ENCODE results near the gene PTPRN2. TPM values are rescaled to one million over a fixed set of nuclear protein-coding genes. Genes with fewer than 3 reads are reported as not detected.
A peak's percentile ranks its signal among the peaks of the same experiment; 100 is the strongest.

PTPRN2 gene
- total and polyA plus RNA-seq, 2 experiments from 2014 or later, result 0.28 TPM; not detected in 1

DNA sequence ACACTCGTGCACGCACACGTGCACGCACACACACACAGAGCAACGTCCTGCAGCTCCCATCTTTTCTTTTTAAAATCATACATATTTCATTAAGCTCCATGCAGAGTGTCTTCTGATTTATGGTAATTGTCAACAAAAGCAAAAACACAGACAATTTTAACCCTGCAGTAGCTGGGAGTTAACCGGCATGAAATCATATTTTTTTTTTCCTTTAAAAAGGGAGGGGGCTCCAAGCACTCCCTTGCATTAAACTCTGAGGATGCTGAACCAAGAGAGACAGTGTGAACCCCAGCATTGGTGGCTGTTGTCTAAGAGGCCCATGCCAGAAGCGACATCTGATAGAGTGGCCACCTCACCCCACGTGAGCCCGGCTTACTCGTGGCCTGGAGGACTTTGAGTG is 708.2 kb downstream of the PTPRN2 start:
- Histone ChIP-seq H3K36me3 (no peaks in the 10 kb centered on the region), H3K4me1 (ENCODE audit: low read depth) (no peaks in the 10 kb centered on the region), H3K4me3 (no peak overlapping the region), H3K27ac (no peak overlapping the region), H3K27me3 (no peaks in the 10 kb centered on the region), H3K9me3 (ENCODE audit: low read depth) (no peaks in the 10 kb centered on the region)
- DNase-seq (ENCODE audit: low read depth in 1 of 2, low spot score in 1 of 2), result no peak
- TF ChIP-seq, protein P1, sequence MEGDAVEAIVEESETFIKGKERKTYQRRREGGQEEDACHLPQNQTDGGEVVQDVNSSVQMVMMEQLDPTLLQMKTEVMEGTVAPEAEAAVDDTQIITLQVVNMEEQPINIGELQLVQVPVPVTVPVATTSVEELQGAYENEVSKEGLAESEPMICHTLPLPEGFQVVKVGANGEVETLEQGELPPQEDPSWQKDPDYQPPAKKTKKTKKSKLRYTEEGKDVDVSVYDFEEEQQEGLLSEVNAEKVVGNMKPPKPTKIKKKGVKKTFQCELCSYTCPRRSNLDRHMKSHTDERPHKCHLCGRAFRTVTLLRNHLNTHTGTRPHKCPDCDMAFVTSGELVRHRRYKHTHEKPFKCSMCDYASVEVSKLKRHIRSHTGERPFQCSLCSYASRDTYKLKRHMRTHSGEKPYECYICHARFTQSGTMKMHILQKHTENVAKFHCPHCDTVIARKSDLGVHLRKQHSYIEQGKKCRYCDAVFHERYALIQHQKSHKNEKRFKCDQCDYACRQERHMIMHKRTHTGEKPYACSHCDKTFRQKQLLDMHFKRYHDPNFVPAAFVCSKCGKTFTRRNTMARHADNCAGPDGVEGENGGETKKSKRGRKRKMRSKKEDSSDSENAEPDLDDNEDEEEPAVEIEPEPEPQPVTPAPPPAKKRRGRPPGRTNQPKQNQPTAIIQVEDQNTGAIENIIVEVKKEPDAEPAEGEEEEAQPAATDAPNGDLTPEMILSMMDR (IDR thresholded peaks at IDR 0.05; ENCODE audit: low read depth, low read length), result no peak

GRCh38 chr7:157877298-157878090 is 710.1 kb downstream of the PTPRN2 start:
- no peak for DNase-seq (ENCODE audit: low read depth in 1 of 2, low spot score in 1 of 2)
- no peaks in the 10 kb centered on the region for H3K36me3 ChIP-seq

GRCh38 chr7:157876469-157877285 is 710.9 kb downstream of the PTPRN2 start:
- no peaks in the 10 kb centered on the region for H3K27me3 ChIP-seq
- no peak overlapping the region for H3K4me3 ChIP-seq
- no peak for DNase-seq (ENCODE audit: low read depth in 1 of 2, low spot score in 1 of 2)
- TF ChIP-seq, protein P1 (IDR thresholded peaks at IDR 0.05; ENCODE audit: low read depth, low read length), result no peak
- H3K27ac ChIP-seq, result peak overlapping the region; percentile 50
- H3K36me3 ChIP-seq, result no peaks in the 10 kb centered on the region
- H3K4me1 ChIP-seq (ENCODE audit: low read depth), result no peaks in the 10 kb centered on the region
- no peaks in the 10 kb centered on the region for H3K9me3 ChIP-seq (ENCODE audit: low read depth)

More at GRCh38 chr7:157877298-157878090, 710.1 kb downstream of the PTPRN2 start:
- Histone ChIP-seq H3K27me3 (no peaks in the 10 kb centered on the region), H3K9me3 (ENCODE audit: low read depth) (no peaks in the 10 kb centered on the region), H3K4me3 (no peak overlapping the region), H3K27ac (no peak overlapping the region), H3K4me1 (ENCODE audit: low read depth) (no peaks in the 10 kb centered on the region)
- TF ChIP-seq, protein P1 (IDR thresholded peaks at IDR 0.05; ENCODE audit: low read depth, low read length), result no peak

DNA sequence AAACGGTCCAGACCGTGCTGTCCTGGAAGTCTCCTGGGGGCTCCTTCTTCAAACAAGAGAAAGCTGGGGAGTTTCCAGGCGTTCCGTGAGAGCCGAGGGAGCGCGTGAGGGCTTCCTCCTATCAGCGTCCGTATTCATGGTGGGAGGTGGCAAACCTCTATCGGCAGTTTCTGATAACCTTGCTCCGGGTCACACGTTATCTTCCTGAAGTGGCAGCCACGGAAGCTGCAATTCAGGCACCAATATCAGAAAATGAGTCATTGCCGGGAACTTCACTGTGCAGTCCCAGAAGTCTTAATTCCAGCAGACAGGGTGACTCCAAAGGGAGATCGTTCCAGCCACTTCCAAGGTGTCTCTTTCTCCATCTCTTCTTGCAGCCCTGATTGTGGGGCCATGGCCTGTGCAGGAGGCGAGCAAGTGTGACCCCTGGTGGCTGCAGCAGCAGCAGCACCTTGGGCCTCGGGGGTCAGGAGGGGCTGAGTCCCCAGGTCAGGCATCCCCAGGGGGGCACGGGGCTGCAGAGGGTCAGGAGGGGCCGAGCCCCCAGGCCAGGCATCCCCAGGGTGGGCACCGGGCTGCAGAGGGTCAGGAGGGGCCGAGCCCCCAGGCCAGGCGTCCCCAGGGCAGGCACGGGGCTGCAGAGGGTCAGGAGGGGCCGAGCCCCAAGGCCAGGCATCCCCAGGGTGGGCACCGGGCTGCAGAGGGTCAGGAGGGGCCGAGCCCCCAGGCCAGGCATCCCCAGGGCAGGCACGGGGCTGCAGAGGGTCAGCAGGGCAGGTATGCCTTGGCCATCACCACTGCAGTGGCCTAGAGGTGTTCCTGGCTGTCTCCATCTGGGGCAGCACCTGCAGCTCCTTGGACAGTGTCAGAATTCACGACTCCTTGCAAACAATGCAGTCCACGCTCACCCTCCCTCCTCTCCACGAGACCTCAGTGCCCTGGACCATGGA is 712.1 kb downstream of the PTPRN2 start:
- TF ChIP-seq, protein P1 (IDR thresholded peaks at IDR 0.05; ENCODE audit: low read depth, low read length), result peak; percentile 9
- DNase-seq (ENCODE audit: low read depth in 1 of 2, low spot score in 1 of 2), result peak in 1 of 2 donors; percentile 55
- no peaks in the 10 kb centered on the region for H3K4me1 ChIP-seq (ENCODE audit: low read depth)

DNA sequence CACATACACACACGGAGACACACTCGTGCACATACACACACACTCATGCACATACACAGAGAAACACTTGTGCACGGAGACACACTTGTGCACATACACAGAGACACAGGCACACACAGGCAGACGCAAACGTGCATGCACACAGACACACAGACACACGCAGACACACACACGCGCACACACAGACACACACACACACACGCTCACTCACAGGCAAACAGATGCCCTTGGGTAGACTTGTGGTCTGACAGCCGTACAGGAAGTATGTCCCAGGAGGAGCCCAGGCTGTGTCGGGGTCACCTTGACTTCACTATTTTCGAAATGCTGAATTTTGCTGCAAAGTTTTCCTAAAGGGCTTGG is 712.8 kb downstream of the PTPRN2 start:
- no peaks in the 10 kb centered on the region for H3K4me1 ChIP-seq (ENCODE audit: low read depth)
- no peak overlapping the region for H3K4me3 ChIP-seq
- DNase-seq (ENCODE audit: low read depth in 1 of 2, low spot score in 1 of 2), result no peak
- no peaks in the 10 kb centered on the region for H3K36me3 ChIP-seq
- peak overlapping the region; percentile 38 for H3K27ac ChIP-seq
- no peaks in the 10 kb centered on the region for H3K27me3 ChIP-seq
- no peaks in the 10 kb centered on the region for H3K9me3 ChIP-seq (ENCODE audit: low read depth)
- TF ChIP-seq, protein P1 (IDR thresholded peaks at IDR 0.05; ENCODE audit: low read depth, low read length), result no peak

More for the DNA sequence above, 712.1 kb downstream of the PTPRN2 start:
- no peaks in the 10 kb centered on the region for H3K36me3 ChIP-seq
- H3K9me3 ChIP-seq (ENCODE audit: low read depth), result no peaks in the 10 kb centered on the region
- no peaks in the 10 kb centered on the region for H3K27me3 ChIP-seq
- H3K4me3 ChIP-seq, result no peak overlapping the region
- peak overlapping the region; percentile 50 for H3K27ac ChIP-seq

Data from cardiac muscle cell (in vitro differentiated cells and primary cell).